Activated CD8-positive, alpha-beta memory T cell treated with anti-CD3 and anti-CD28 coated beads for 36 hours (primary cell): Measurements from ENCODE around the gene ALOXE3. TPM values are rescaled to one million over a fixed set of nuclear protein-coding genes. Genes with fewer than 3 reads are reported as not detected.

Source experiments
- CTCF ChIA-PET: fragments of 350-600 bp; sonication (Branson Sonifier 250); formaldehyde crosslinking; loops from one replicate; lab custom pipeline; 2021; ENCODE audit warnings: antibody characterized with exemption; lab: Charles Lee
- POLR2A ChIA-PET: fragments of 350-600 bp; sonication (Branson Sonifier 250); formaldehyde crosslinking; loops from one replicate; lab custom pipeline; 2021; ENCODE audit warnings: antibody characterized with exemption; lab: Charles Lee
- total RNA-seq, 2 experiments: library from RNA; stranded (reverse); gene quantifications; one replicate each; pipeline ENCODE4 v1.2.3, GENCODE V29; 2021

Gene ALOXE3
- total RNA-seq, 2 experiments from 2014 or later = 0.19 TPM; not detected in 1

DNA sequence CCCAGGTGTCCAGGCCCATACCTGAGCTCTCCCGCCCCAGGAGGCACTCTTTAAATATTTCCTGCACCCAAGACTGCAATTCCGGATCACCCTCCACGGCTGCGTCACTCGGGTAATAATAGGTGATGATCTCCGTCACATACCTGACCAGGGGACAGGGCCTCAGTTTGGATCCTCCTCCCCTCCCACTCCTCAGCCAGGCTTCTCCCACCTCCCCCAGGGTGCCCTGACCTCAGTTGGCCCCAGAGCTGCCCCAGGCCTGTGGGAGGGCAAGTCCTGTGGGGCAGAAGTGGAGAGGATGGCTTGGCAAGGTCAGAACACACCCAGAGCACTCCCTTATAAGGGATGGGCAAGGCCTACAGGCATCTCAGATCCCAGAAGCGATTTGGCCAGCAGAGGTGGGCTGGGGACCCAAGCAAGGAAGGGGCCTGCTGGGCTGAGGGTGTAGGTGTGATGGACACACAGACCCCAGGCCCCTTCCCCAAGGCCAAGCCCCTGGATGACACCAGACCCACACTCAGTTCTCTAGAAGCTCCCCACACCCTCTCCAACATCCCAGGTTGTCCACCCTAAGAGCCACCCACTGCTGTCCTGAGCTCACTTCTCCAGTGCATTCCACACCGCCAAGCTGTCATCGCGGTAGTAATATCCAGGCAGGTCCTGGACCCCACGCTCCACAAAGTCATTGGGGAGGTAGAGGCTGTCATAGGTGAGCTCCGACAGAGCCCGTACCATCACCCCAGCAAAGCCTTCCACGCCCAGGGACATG, 42.6 kb downstream of the ALOXE3 start:
- CTCF ChIA-PET = interaction anchor here (0.6 to 8.1 kb wide), 8 partner anchors 15 to 43 kb away, joined by 3 to 63 read pairs (median 11); partner anchors contain the start of gene ALOXE3
- POLR2A ChIA-PET = no interaction called here

DNA sequence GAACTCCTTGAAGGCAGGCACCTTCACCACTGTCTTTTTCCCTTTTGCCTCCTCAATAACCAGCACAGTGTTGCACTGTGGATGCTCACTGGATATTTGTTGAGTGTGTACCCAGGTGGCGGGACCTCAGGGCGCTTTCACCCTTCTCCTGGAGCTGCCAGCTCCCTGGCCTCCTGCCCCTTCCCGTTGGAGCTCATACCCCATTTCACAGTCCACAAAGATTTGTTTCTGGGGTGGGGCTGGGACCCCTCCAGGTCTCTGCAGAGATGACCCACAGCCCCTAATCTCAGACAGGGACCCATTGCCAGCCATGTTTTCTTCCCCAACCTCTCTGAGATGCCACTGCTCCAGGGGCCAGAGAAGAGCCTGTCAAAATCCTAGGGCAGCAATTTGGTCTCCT, 43.2 kb downstream of the ALOXE3 start:
- ChIA-PET POLR2A (no interaction called here), CTCF (interaction anchor here (0.9 to 8.1 kb wide), 7 partner anchors 14 to 44 kb away, joined by 4 to 63 read pairs (median 18); partner anchors contain the start of gene ALOXE3)

DNA sequence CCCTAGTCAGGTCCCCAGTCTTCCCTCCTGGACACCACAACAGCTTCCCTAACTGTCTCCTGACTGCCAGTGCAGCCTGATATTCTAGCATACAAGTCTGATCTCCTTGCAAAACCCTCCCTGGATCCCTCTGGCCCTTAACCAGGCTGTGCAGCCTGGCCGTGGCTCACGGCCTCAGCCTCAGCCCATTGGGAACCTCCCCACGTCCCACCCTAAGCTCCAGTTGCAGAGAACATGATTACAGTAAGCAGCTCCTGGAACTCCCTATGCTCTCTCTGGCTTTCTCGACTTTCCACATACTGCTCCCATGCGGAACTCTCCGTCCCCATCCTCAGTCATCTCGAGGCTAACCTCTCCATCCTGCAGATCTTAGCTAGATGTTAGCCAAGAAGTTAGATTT, 43.8 kb downstream of the ALOXE3 start:
- ChIA-PET POLR2A (interaction anchor here (0.8 to 1.1 kb wide), 2 partner anchors 44 to 159 kb away, joined by 3 to 5 read pairs; partner anchors contain the start of gene RNF227), CTCF (interaction anchor here (0.5 to 8.1 kb wide), 17 partner anchors 12 to 262 kb away, joined by 3 to 63 read pairs (median 4); partner anchors contain the start of genes ALOXE3, KDM6B and RNF227)

DNA sequence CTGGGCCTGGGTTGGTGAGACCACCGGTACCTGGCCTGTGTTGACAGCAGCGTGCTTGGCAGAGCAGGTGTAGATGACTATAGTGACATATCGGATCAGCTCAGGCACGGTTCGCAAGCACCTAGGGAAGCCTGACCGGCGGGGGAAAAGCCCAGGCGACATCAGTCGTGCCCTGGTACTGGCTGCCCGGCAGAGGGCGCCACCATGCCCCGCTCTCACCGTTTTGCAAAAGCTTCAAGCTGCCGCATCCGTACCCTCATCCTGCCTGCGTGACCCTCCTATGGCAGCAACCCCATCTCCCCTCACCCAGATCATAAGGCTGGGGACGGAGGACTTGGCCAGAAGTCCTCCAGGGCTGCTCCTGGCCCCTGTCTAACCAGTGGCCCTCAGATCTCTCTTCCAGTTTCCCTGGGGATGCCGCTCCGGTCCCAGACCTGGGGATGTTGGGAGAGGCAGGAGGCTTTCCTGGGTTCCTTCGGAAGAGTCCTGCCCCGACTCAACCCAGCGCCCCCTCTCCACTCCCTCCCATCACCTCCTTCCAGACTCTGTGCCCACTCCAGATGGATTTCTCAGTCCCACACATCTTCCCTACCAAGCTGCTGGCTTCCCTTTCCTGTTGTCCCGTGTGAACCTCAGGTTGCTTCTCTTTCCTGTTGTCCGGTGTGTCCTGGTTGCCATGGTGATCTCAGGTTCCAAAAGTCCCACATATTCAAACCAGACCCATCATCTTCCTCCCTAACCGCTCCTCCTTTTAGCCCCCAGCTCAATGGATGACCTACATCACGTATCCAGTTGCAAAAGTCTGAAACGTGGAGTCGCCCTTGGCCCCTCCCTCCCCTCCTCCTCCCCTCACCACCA, 44.5 kb downstream of the ALOXE3 start:
- POLR2A ChIA-PET = interaction anchor here (0.8 to 1.1 kb wide), 2 partner anchors 45 to 158 kb away, joined by 3 to 5 read pairs; partner anchors contain the start of gene RNF227
- CTCF ChIA-PET = interaction anchor here (0.5 to 8.1 kb wide), 31 partner anchors 10 to 342 kb away, joined by 3 to 63 read pairs (median 4); partner anchors contain the start of genes ALOXE3, KDM6B, RNF227 and SLC25A35

DNA sequence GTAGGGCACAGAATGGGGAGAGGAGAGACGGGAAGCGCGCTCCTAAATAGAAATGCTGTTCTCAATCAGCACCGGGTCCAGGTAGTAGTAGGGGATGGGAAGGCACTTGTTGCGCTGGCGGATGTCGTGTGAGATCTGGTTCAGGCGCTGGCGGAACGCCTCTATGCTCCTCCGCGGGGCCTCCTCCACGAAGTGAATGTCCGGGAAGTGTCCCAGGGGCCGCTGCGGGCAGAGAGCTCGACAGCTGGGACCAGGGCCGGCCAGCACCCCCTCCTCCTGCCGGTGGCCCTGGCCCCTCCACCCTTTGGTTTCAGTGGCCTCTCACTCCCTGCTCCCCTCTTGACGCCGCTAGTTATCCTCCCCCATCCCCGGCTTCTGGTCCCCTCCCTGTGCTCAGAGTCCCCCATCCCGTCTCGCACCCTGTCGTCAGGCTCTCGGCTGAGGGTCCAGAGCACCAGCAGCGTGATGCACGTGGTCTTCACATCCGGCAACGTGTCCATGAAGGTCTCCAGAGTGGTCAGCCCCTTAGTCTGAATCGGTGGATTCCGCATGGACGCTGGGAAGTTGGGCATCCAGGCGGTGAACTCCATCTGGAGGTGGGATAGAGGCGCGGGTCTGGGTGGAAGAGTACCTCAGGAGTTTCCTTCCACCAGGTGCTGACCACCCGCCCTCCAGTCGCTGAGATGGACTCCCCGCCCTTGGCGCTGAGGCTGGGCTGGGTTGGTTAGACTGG, 45.4 kb downstream of the ALOXE3 start:
- ChIA-PET CTCF (interaction anchor here (1.0 to 8.1 kb wide), 21 partner anchors 11 to 341 kb away, joined by 3 to 63 read pairs (median 5); partner anchors contain the start of genes ALOXE3, KDM6B and SLC25A35), POLR2A (no interaction called here)

DNA sequence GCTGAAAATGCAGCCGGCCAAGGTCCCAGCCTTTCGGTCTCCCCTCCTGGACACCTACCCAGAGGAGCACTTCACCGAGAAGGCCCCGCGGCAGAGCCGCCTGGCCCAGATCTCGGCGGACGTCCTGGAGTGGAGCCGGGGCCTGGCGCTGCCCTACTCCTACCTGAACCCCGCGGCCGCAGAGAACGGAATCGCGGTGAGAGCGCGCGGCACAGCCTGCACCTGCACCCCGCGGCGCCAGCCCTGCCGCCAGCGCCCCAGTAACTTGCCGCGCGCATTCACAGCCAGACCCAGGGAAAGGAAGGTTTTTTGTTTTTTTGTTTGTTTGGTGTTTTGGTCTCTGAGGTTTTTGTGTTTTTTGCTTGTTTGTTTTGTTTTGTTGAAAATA, 46.0 kb downstream of the ALOXE3 start:
- ChIA-PET CTCF (interaction anchor here (3.2 to 8.1 kb wide), 3 partner anchors 11 to 46 kb away, joined by 18 to 63 read pairs (median 19); partner anchors contain the start of gene ALOXE3), POLR2A (no interaction called here)

DNA sequence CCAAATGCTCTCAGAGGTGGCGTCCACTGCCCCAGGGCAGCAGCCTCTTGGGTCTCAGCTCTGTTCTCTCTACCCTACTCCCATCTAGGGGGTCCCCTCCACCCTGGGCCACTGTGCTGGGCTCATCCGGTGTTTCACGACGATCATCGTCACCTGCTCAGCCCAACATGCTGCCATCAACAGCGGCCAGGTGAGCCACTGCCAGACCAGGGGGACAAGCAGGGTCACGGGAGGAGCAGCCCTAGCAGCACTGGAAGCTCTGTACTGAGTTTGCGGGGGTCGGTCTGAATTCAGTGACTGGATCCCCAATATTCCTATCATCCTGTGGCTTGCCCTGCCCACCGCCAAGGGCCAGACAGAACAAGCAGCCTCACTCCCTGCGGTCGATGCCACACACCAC, 46.8 kb downstream of the ALOXE3 start:
- CTCF ChIA-PET = interaction anchor here (0.7 to 8.1 kb wide), 6 partner anchors 8 to 22 kb away, joined by 3 to 63 read pairs (median 16); no protein-coding TSS in a partner anchor
- POLR2A ChIA-PET = interaction anchor here (1.3 kb wide), 1 partner anchor 10 kb away, joined by 4 read pairs; no protein-coding TSS in a partner anchor

DNA sequence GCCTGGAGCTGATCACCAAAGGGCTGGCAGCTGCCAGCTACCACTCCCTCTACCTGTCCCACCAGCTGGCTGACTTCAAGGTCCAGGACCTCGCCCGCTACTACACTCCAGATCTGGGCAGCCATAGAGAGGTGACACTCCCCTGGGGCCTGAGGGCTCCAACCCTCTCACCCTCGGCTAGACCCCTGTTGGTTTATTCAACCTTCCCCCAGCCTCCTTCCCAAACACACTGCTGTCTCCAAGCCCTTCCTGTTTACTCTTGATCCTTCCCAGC, 48.8 kb downstream of the ALOXE3 start:
- ChIA-PET POLR2A (no interaction called here), CTCF (interaction anchor here (1.3 to 8.1 kb wide), 7 partner anchors 8 to 49 kb away, joined by 3 to 63 read pairs (median 12); partner anchors contain the start of gene ALOXE3)

DNA sequence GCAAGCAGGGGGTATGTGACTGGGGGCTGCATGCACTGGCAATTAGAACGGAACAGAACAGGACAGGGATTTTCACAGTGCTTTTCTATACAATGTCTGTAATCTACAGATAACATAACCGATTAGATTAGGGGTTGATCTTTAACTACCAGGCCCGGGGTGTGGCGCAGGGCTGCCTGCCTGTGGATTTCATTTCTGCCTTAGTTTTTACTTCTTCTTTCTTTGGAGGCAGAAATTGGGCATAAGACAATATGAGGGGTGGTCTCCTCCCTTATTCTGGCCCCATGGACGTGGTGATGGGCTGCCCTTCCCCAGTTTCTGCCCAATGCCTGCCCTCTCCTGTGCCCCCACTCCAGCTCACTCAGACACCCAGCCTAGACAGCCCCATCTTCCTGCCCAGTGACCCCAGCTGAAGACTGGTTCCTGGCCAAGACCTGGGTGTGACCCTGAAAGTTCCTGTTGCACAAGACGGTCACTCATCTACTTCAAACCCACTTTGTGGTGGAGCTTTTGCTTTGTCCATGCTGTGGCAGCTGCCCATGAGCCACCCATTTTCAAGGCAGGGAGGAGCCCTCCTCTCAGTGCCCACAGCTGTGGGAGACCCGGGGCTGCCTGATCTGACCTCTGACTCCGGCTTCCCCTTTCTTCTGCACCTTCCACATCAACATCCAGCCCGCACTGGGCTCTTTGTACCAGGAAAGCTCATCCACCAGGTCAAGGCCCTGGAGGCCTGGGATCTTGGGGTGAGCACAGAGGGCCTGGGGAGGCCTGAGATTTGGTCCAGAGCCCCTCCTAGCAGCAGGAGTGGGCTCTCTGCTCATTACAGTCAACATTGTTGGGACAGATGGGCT, 49.4 kb downstream of the ALOXE3 start:
- ChIA-PET POLR2A (no interaction called here), CTCF (interaction anchor here (1.3 to 8.1 kb wide), 7 partner anchors 8 to 50 kb away, joined by 3 to 63 read pairs (median 12); partner anchors contain the start of gene ALOXE3)

DNA sequence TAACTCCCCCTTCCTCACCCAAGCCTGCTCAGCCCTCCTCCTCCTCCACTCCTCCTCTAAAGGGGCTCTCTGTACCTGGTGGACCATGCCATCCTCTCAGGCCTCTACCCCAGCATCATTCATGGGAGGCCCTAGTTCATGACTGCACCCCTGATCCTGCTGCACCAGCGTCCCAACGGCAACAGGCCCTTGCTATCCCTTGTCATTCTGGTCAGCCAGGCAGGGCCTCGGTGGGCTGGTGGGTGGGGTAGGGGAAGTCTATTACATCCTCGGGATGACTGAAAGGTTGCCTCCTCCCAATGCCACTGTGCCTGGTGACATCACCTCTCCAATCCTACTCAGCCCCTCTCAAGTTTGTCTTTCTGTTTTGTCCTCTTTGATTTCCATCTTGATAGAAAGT, 50.5 kb downstream of the ALOXE3 start:
- ChIA-PET POLR2A (no interaction called here), CTCF (no interaction called here)

DNA sequence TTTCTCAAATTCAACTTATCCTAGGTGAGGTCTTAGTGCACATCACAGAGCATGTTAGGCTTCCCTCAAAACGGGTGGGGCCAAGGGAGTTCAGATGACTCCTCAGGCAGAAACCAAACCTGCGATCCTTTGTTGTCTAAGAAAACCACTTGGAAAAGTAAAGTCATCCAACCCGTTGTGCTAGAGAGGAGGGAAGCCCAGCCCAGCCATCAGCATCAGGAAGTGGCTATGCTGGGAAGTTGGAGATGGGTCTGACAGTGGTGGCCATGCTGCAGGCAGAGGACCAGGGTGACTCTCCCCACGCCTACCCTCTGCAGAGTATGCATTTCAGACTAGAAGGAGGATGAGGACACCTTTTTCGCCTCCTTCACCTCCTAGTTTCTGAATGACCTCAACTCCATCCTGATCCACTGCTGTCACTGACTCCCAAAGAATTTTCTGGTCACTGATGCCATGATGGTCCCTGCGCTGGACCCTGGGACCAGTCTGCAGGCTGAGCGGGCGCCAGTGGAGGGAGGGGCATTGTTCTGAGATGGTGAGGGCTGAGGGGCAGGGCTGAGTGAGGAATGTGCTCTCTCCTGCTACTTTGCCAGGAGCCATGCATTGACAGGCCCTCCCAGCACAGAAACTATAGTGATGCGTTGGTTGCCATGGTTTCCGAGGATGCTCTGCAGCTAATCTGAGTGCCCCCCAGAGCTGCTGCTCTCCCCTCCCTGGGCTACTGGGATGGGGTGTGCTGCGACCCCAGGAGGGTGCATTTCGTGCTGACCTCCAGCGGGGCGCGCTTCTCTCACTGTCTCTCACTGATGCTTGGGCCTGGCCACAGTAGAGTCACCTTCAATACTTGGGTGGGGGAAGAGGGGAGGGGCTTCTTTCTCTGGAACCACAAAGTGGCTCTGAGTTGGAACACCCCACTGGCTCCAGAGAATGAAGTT, 51.2 kb downstream of the ALOXE3 start:
- ChIA-PET CTCF (no interaction called here), POLR2A (no interaction called here)

DNA sequence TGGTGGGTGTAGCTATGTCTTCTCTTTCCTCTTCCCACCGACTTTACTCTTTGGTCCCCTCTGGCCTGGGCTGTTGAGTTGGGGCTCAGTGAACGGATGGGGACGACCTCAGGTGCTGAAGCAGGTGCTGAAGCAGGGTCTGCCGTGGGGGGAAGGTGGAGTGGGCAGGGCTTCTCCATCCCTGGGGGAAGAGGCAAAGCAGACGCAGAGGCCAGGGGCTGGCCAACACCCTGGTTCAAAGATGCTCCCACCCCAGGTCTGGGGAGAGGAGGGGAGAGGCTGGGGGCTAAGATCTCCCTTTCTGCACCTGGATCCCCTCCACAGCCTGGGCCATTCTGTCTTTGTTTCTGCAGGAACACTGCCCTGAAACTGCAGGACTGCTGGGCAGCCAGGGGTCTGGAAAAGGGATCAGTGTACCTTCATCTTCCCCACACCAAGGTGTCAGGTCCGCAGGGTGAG, 53.7 kb downstream of the ALOXE3 start:
- ChIA-PET CTCF (interaction anchor here (1.2 to 8.3 kb wide), 2 partner anchors 14 to 46 kb away, joined by 3 to 39 read pairs; no protein-coding TSS in a partner anchor), POLR2A (no interaction called here)

DNA sequence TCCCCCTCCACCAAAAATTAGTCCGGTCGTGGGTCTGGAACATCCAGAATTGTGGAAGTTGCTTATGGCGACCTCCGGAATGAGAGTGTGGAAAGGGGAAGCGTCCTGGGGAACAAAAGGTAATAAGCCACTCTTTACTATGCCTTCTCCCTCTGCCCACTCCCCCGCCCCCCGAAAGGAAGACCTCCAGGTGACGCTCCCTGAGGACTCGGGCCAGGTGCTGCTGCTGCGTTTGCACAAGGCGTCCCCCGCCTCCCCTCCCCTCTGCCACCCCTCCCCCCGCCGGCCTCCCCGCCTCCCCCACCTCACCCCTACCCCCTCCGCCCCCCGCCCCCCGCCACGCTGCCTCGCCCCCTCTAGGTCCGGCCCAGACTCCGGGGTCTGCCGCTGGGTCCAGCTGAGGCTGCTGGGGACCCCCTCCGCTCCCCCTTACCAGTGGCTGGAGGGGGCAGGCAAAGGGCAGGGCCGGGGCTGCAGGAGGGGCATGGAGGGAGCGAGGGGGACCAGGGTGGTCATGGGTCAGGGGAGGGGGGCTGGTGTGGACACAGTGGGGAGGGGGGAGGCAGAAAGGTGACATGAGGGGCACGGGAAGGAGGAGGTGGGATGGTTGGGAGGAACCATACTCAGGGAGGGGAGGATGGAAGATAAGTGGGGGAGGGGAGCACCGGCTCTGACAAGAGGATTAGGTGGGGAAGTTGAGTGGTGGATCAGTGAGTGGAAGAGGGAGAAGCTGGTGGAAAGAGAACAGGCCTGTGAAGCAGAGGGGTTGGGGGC, 54.4 kb downstream of the ALOXE3 start:
- POLR2A ChIA-PET = no interaction called here
- CTCF ChIA-PET = interaction anchor here (0.7 to 8.3 kb wide), 2 partner anchors 15 to 17 kb away, joined by 3 to 39 read pairs; no protein-coding TSS in a partner anchor

DNA sequence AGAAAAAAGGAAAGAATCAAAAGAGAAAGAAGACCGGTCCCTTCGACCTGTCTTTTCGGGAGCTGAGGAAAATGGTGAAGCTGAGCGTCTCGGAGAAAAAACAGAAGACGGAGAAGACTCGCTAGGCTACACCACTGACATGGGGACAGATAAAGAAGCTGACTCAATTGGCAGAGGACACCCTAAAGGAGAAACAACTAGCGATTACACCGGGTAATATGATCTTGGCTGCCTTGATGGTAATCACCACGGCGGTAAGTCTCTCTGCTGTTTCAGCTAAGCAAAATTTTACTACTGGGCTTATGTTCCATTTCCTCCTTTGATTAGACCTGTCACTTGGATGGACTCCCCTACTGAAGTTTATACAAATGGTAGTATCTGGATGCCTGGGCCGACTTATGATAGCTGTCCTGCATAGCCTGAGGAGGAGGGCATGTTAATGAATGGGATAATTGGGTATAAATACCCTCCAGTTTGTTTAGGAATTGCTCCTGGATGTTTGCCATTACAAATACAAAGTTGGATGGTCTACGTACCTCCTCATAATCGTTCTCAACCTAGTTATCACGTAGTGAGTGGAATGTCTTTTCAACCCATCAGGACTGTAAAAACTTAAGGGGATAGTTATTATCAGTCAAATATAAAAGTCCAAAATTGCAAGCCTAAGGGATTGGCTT, 55.4 kb downstream of the ALOXE3 start:
- POLR2A ChIA-PET = interaction anchor here (1.4 kb wide), 1 partner anchor 8 kb away, joined by 4 read pairs; no protein-coding TSS in a partner anchor
- CTCF ChIA-PET = interaction anchor here (0.9 to 8.3 kb wide), 7 partner anchors 10 to 118 kb away, joined by 3 to 63 read pairs (median 24); partner anchors contain the start of gene ALOXE3

DNA sequence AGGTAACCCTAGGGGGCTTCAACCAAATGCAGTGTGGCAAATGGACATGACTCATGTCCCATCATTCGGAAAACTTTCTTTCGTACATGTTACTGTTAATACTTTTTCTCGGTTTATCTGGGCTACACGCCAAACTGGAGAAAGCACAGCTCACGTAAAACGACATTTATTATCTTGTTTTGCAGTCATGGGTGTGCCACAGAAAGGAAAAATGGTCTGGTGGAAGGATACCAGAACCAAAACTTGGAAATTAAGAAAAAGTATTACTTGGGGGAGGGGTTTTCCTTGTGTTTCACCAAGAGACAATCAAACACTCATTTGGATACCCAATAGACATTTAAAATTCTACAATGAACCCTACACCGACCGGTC, 55.9 kb downstream of the ALOXE3 start:
- CTCF ChIA-PET = interaction anchor here (0.8 to 8.3 kb wide), 8 partner anchors 11 to 117 kb away, joined by 3 to 63 read pairs (median 14); partner anchors contain the start of gene ALOXE3
- POLR2A ChIA-PET = interaction anchor here (1.4 kb wide), 1 partner anchor 8 kb away, joined by 4 read pairs; no protein-coding TSS in a partner anchor
